NCI-H524 (cell line): ENCODE results near the gene SMIM5.

Experiments used
- DNase-seq, 2 experiments: peaks; one replicate each; lab custom pipeline; 2025; lab: John Stamatoyannopoulos, UW

The SMIM5 gene

GRCh38 chr17:75640556-75641119 is 7.4 kb downstream of the SMIM5 start:
- DNase-seq: no peak

DNA sequence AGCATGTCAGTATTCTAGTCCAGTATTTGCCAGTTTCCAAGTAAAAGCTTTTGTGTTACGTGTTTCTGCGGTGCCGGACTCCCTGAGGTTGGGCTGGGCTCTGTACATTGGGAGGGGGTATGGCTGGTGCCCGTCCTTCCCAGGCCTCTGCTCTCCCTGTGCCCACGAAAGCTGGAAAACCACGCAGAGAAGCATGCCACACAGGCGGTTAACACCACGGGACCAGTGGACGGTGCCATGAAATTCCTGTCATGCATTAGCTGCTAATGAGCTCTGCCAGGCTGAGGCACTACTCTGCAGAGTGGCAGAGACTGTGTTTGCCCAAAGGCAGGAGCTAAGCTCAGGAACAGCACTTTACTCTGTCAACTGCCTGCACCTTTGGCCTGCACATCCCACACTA is 8.1 kb downstream of the SMIM5 start:
- no peak for DNase-seq

GRCh38 chr17:75642182-75642783 is 9.0 kb downstream of the SMIM5 start:
- no peak for DNase-seq

- DNase-seq: no peak
Observed at GRCh38 chr17:75642784-75643642, 9.8 kb downstream of the SMIM5 start.

DNA sequence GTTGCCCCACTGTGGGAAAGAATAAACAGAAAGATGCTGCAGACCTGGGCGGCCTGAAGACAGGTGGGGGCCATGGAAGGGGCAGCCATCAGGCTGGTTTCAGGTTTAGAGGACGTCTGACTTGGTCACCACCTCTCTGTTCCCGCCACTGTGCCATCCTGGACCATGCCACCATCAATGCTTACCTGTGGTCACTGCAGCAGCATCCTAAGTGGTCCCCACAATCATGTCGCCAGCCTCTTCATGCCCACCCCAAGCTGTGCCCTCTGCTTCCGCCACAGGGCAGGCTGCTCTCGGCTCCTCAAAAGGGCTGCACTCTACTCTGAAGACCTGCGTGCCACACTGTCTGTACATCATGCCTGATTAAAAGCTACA is 10.4 kb downstream of the SMIM5 start:
- DNase-seq: no peak

GRCh38 chr17:75645501-75645888 is 12.3 kb downstream of the SMIM5 start:
- no peak for DNase-seq

DNA sequence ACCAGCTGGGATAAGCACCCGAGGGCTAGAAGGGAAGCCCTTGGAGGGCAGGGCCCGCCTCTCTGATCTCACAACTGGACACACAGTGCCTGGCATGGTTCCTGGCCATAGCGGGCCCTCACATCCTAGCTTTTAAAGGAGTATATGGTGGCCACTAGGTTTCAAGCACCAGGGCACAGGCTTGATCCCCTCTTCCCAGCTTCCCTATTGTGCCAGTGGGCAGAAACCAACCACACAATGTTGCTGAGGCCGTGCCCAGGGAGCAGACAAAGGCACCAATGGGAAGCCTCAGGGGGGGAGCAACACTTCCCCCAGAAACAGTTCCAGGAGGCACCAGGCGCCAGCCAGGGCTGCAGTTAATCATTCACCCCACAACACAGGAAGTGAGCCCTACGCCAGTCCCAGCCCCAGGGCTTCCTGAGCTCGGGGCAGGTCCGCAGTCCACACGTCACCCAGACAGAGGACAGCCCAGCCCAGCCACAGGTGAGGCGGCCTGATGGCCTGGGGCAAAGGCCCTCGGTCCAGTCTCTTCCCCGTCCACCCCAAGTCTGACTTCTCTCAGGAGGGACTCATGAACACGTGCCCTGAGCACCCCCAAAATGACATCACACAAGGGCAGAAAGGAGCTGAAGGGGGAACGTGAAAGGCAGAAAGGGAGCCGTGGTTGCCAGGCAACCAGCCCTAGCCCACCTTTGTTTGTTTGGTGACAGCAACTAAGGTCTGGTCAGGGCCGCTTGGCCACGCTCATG is 12.8 kb downstream of the SMIM5 start:
- DNase-seq: no peak

DNA sequence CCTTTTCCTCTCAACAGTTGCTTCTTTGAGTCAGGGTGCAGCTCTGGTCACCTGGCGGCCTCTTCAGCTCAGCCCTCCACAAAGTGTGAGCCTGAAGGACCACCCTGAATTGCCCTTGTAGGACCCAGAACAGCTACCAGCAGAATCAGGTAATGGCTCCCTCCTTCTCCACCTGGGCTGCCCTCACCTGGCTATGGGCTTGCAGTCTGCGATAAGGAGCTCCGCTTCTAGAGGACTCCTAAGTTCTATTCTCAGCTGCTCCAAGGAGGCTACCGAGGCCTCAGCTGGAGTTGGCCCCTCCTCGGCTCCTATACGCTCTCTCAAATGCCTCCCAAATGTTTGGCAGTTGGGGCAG is 13.4 kb downstream of the SMIM5 start:
- no peak for DNase-seq

GRCh38 chr17:75647061-75647460 is 13.8 kb downstream of the SMIM5 start:
- no peak for DNase-seq

- DNase-seq: no peak
Observed at GRCh38 chr17:75647921-75648320, 14.7 kb downstream of the SMIM5 start.

DNA sequence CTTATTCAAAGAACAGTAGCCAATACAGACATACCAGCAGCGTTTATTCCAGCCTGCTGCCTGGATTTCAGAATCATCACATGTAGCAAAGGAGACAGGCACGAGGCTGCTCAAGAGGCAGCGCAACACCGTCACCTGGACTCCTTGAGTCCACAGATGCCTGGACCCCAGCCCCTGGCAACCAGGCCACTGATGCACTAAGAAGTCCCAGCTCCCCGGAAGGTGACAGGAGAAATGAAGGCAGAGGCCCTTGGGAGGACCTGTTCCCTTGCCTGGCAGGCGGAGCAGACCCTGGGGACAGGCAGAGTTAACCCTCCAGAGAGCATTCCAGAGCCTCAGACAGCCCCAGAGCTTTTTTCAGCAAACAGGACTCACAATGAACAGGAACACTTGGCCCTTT is 16.5 kb downstream of the SMIM5 start:
- DNase-seq: no peak

- DNase-seq: no peak
Observed at GRCh38 chr17:75650874-75651273, 17.6 kb downstream of the SMIM5 start.

GRCh38 chr17:75652341-75652740 is 19.1 kb downstream of the SMIM5 start:
- DNase-seq: no peak

GRCh38 chr17:75652934-75653549 is 19.8 kb downstream of the SMIM5 start:
- DNase-seq: peak; percentile 44 to 57

DNA sequence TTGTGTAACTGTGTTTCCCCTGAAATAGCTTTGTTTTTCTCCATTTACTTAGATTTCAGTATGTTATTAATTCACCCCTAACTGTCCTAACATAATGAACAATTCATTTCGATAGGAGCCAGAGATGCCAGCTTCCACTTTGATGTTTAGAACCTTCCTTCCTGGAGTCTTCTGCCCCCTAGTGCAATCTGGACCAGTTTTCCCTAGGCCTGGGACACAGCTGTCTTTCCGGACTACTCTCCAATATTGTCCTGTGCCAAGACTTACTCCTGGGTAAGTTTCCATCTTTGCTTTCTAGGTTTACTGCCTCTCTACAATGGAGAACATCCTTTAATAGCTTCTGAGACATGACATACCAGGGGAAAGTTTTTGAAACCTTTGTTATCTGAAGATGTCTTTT is 20.9 kb downstream of the SMIM5 start:
- no peak for DNase-seq

DNA sequence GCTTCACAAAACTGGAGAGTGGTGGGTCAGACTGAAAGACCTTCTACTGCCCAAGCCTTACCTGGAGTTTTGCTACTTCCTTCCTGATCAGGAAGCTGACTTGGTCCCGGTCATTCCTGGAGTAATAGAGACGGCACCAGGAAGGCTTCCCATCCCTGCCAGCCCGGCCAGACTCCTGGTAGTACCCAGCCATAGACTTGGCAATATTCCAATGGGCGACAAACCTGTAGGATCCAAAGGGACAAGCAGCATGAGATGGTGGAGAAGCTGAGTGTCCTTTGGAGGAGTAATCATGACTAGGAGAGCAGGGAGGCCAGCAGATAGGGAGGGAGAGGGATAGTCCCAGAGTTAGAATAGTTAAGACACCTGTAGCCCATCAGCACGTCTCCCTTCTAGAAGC is 25.0 kb downstream of the SMIM5 start:
- no peak for DNase-seq

DNA sequence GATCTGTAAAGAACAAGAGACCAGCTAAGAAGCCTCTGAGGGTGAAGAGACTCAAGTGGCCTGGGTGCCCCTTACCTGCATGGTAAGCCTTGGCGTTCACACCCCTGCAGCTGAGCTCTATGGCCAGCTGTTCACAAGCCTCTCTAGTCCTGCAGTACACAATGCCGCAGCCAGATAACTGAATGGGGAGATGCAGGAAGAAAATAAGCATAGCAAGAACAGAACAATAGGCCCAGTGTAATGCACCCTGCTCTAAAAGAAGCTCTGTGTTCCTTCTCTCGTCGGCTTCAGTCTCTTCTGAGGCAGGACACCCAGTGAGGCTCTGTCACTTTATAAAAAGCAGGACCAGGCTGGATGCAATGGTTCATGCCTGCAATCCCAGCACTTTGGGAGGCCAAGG is 28.3 kb downstream of the SMIM5 start:
- no peak for DNase-seq

DNA sequence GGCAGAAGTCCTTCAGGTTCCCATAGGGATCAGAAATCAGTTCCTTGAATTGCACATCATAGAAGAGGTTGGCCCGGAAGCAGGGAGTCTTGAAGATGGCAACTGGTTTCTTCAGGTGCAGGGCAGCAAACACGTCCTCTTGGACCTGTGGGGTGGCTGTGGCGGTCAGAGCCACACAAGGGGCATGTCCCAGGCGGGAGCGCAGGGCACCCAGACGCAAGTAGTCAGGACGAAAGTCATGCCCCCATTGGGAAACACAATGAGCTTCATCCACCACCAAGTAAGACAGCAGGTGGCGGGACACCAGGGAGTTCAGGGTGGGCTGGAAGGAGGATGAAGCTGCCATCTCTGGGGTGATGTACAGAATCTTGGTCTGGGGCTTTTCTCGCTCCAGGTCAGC is 29.3 kb downstream of the SMIM5 start:
- DNase-seq: no peak

- DNase-seq: no peak
Observed at GRCh38 chr17:75664099-75664549, 30.9 kb downstream of the SMIM5 start.

DNA sequence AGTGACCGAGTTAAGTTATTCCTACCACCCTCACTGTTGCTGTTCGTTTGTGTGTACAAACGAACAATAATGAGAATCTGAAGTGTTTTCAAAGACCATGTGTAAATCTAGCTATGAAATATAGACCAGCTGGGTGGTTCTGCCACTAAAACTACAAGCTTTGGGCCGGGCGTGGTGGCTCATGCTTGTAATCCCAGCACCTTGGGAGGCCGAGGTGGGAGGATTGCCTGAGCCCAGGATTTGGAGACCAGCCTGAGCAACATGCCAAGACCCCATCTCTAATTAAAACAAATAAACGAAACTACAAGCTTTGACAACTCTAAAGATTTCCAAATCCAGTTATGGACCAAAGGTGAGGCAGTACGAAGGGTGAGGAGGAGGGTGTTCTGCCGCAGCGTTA is 32.7 kb downstream of the SMIM5 start:
- DNase-seq: no peak

GRCh38 chr17:75666959-75667790 is 33.9 kb downstream of the SMIM5 start, which contains the start of the genes RECQL5 and SAP30BP:
Gene RECQL5, minus strand, starts transcription at chr17:75667154. Its CDS starts 597 bp downstream, at chr17:75666557.
Gene SAP30BP, plus strand, starts transcription at chr17:75667338. Its CDS starts 35 bp downstream, at chr17:75667373.
- DNase-seq: peak; percentile 100
